ENCODE measurements around the gene VEGFB. TPM values are rescaled to one million over a fixed set of nuclear protein-coding genes. Genes with fewer than 3 reads are reported as not detected.
A peak's percentile ranks its signal among the peaks of the same experiment; 100 is the strongest.

The VEGFB gene
- total RNA-seq, 1 donor: 37.6 TPM

GRCh38 chr11:64225608-64226506 lies 8.5 kb upstream of the VEGFB start, which contains the start of the genes NUDT22 and TRPT1:
TSS of gene NUDT22 (plus strand) at chr11:64226274. CDS start at chr11:64226653, 379 bp downstream.
TSS of gene TRPT1 (minus strand) at chr11:64226186. CDS start at chr11:64225860, 326 bp downstream.
- Histone ChIP-seq H3K36me3 (ENCODE audit: insufficient read depth, low read length) (peaks cover 5% of the 10 kb centered on the region), H3K9me3 (ENCODE audit: low read depth, low read length) (no peaks in the 10 kb centered on the region), H3K27me3 (ENCODE audit: insufficient read depth, low read length) (no peaks in the 10 kb centered on the region), H3K4me1 (ENCODE audit: insufficient read depth, low read length) (peaks cover 28% of the 10 kb centered on the region), H3K4me3 (ENCODE audit: insufficient read depth, low read length) (peak within 1 kb of the TSS; percentile 96), H4K20me1 (ENCODE audit: insufficient read depth, low read length) (peaks cover 5% of the 10 kb centered on the region), H2AFZ (ENCODE audit: low read length) (peak within 1 kb of the TSS; percentile 77), H3K4me2 (ENCODE audit: insufficient read depth, low read length) (peak within 1 kb of the TSS; percentile 97), H3K27ac (ENCODE audit: low read depth, low read length) (peak within 1 kb of the TSS; percentile 80), H3K79me2 (ENCODE audit: insufficient read depth, low read length) (peaks cover 32% of the 10 kb centered on the region)
- DNase-seq (ENCODE audit: insufficient read length, low spot score, missing footprints): peak; percentile 100
- TF ChIP-seq CTCF (IDR thresholded peaks at IDR 0.05; ENCODE audit: extremely low read depth, low read depth, low read length): no peak

- Histone ChIP-seq H3K27me3 (ENCODE audit: insufficient read depth, low read length) (no peaks in the 10 kb centered on the region), H3K36me3 (ENCODE audit: insufficient read depth, low read length) (peaks cover 5% of the 10 kb centered on the region), H3K4me3 (ENCODE audit: insufficient read depth, low read length) (peak overlapping the region; percentile 96), H3K79me2 (ENCODE audit: insufficient read depth, low read length) (peaks cover 32% of the 10 kb centered on the region), H3K9me3 (ENCODE audit: low read depth, low read length) (no peaks in the 10 kb centered on the region), H3K4me1 (ENCODE audit: insufficient read depth, low read length) (peaks cover 28% of the 10 kb centered on the region), H3K27ac (ENCODE audit: low read depth, low read length) (peak overlapping the region; percentile 80), H3K4me2 (ENCODE audit: insufficient read depth, low read length) (peak overlapping the region; percentile 97), H4K20me1 (ENCODE audit: insufficient read depth, low read length) (peaks cover 5% of the 10 kb centered on the region), H2AFZ (ENCODE audit: low read length) (peak overlapping the region; percentile 59)
- no peak for TF ChIP-seq CTCF (IDR thresholded peaks at IDR 0.05; ENCODE audit: extremely low read depth, low read depth, low read length)
- no peak for DNase-seq (ENCODE audit: insufficient read length, low spot score, missing footprints)
Measured at GRCh38 chr11:64226507-64227051, 7.8 kb upstream of the VEGFB start.

GRCh38 chr11:64227405-64227956 lies 6.9 kb upstream of the VEGFB start:
- no peak for TF ChIP-seq CTCF (IDR thresholded peaks at IDR 0.05; ENCODE audit: extremely low read depth, low read depth, low read length)
- no peaks in the 10 kb centered on the region for H3K9me3 ChIP-seq (ENCODE audit: low read depth, low read length)
- peak overlapping the region; percentile 80 for H3K27ac ChIP-seq (ENCODE audit: low read depth, low read length)

More at GRCh38 chr11:64227405-64227956, 6.9 kb upstream of the VEGFB start:
- peaks cover 32% of the 10 kb centered on the region for H3K79me2 ChIP-seq (ENCODE audit: insufficient read depth, low read length)
- no peaks in the 10 kb centered on the region for H3K27me3 ChIP-seq (ENCODE audit: insufficient read depth, low read length)
- H3K4me2 ChIP-seq (ENCODE audit: insufficient read depth, low read length): peak overlapping the region; percentile 97
- H4K20me1 ChIP-seq (ENCODE audit: insufficient read depth, low read length): peaks cover 5% of the 10 kb centered on the region
- no peak for DNase-seq (ENCODE audit: insufficient read length, low spot score, missing footprints)
- no peak overlapping the region for H2AFZ ChIP-seq (ENCODE audit: low read length)
- H3K4me1 ChIP-seq (ENCODE audit: insufficient read depth, low read length): peaks cover 28% of the 10 kb centered on the region
- H3K36me3 ChIP-seq (ENCODE audit: insufficient read depth, low read length): peaks cover 5% of the 10 kb centered on the region
- H3K4me3 ChIP-seq (ENCODE audit: insufficient read depth, low read length): peak overlapping the region; percentile 96
